Femur (tissue), 1 donor: Measurements from ENCODE around the gene KNSTRN.

Source experiments
- DNase-seq: peaks from one replicate; pipeline ENCODE4 v3.0.0-alpha.2; 2017

KNSTRN gene

GRCh38 chr15:40346579-40347558 is 35.7 kb upstream of the KNSTRN start:
- no peak for DNase-seq

GRCh38 chr15:40347559-40348473 is 34.7 kb upstream of the KNSTRN start:
- no peak for DNase-seq

GRCh38 chr15:40348474-40348870 is 34.0 kb upstream of the KNSTRN start:
- no peak for DNase-seq

GRCh38 chr15:40349163-40349562 is 33.4 kb upstream of the KNSTRN start:
- no peak for DNase-seq

GRCh38 chr15:40352281-40352901 is 30.1 kb upstream of the KNSTRN start:
- DNase-seq: no peak

- DNase-seq: no peak
Observed at GRCh38 chr15:40353697-40354096, 28.8 kb upstream of the KNSTRN start.

- no peak for DNase-seq
Observed at GRCh38 chr15:40354408-40355171, 27.9 kb upstream of the KNSTRN start.

GRCh38 chr15:40355976-40356585 is 26.4 kb upstream of the KNSTRN start:
- no peak for DNase-seq

GRCh38 chr15:40357246-40357645 is 25.3 kb upstream of the KNSTRN start:
- no peak for DNase-seq

GRCh38 chr15:40357723-40358470 is 24.6 kb upstream of the KNSTRN start, which contains the start of gene DISP2:
Gene DISP2 (plus strand): TSS chr15:40358219. CDS start chr15:40358322, 103 bp downstream.
- peak; percentile 94 for DNase-seq

- DNase-seq: no peak
Observed at GRCh38 chr15:40358471-40359353, 23.8 kb upstream of the KNSTRN start.

GRCh38 chr15:40360015-40360414 is 22.5 kb upstream of the KNSTRN start:
- no peak for DNase-seq

GRCh38 chr15:40361640-40362039 is 20.9 kb upstream of the KNSTRN start:
- DNase-seq: no peak

- DNase-seq: no peak
Observed at GRCh38 chr15:40363611-40364010, 18.9 kb upstream of the KNSTRN start.

- no peak for DNase-seq
Observed at GRCh38 chr15:40364251-40364650, 18.3 kb upstream of the KNSTRN start.

GRCh38 chr15:40365016-40365415 is 17.5 kb upstream of the KNSTRN start:
- no peak for DNase-seq

- no peak for DNase-seq
Observed at GRCh38 chr15:40365624-40366456, 16.7 kb upstream of the KNSTRN start.

- peak; percentile 64 for DNase-seq
Observed at GRCh38 chr15:40366457-40367370, 15.8 kb upstream of the KNSTRN start.
